Muscle layer of colon (tissue), 2 donors: Measurements from ENCODE around the gene FXYD5.

Source experiments
- H3K27ac ChIP-seq: one replicate; pipeline ENCODE4 v1.7.0; 2013; ENCODE audit warnings: low read depth, mild to moderate bottlenecking, low read length, moderate library complexity
- H3K27me3 ChIP-seq, 2 donors: one replicate each; pipeline ENCODE4 v1.7.0; 2013; ENCODE audit warnings: low read length in 2 of 2, mild to moderate bottlenecking in 2 of 2; ENCODE audit not compliant: insufficient read depth in 2 of 2, control insufficient read depth in 1 of 2
- H3K36me3 ChIP-seq: one replicate; pipeline ENCODE4 v1.7.0; 2013; ENCODE audit warnings: mild to moderate bottlenecking, low read length; ENCODE audit not compliant: insufficient read depth
- H3K4me1 ChIP-seq: one replicate; pipeline ENCODE4 v1.7.0; 2013; ENCODE audit warnings: mild to moderate bottlenecking, low read length; ENCODE audit not compliant: insufficient read depth
- H3K4me3 ChIP-seq, 2 donors: one replicate each; pipeline ENCODE4 v1.7.0; 2013; ENCODE audit warnings: low read length in 2 of 2, low read depth in 1 of 2, mild to moderate bottlenecking in 1 of 2, moderate library complexity in 1 of 2
- H3K9ac ChIP-seq: one replicate; pipeline ENCODE4 v1.7.0; 2013; ENCODE audit warnings: low read length
- H3K9me3 ChIP-seq: one replicate; pipeline ENCODE4 v1.7.0; 2013; ENCODE audit warnings: mild to moderate bottlenecking, low read length
- donor health status: abdominal sarcoma.
- donor health status: Adenocarcinoma of cecum.

FXYD5 gene

GRCh38 chr19:35162471-35163326 is 8.2 kb downstream of the FXYD5 start:
- Histone ChIP-seq H3K9me3 (peaks cover 3% of the 10 kb centered on the region), H3K4me3 (no peak overlapping the region), H3K27ac (no peak overlapping the region), H3K9ac (no peak overlapping the region), H3K27me3 (peaks cover 0 to 3% of the 10 kb centered on the region in 2 donors), H3K36me3 (peaks cover 12% of the 10 kb centered on the region), H3K4me1 (no peaks in the 10 kb centered on the region)

GRCh38 chr19:35164418-35164817 is 9.9 kb downstream of the FXYD5 start:
- Histone ChIP-seq H3K4me3 (no peak overlapping the region), H3K36me3 (peaks cover 12% of the 10 kb centered on the region), H3K9ac (no peak overlapping the region), H3K9me3 (peaks cover 3% of the 10 kb centered on the region), H3K4me1 (no peaks in the 10 kb centered on the region), H3K27ac (no peak overlapping the region), H3K27me3 (no peaks in the 10 kb centered on the region)

GRCh38 chr19:35165200-35166058 is 10.9 kb downstream of the FXYD5 start:
- H3K27ac ChIP-seq = no peak overlapping the region
- H3K4me1 ChIP-seq = no peaks in the 10 kb centered on the region
- H3K4me3 ChIP-seq = no peak overlapping the region
- no peaks in the 10 kb centered on the region for H3K27me3 ChIP-seq
- H3K9me3 ChIP-seq = peaks cover 3% of the 10 kb centered on the region
- H3K9ac ChIP-seq = no peak overlapping the region
- peaks cover 12% of the 10 kb centered on the region for H3K36me3 ChIP-seq

- H3K27ac ChIP-seq = no peak overlapping the region
- no peak overlapping the region for H3K4me3 ChIP-seq
- H3K9ac ChIP-seq = no peak overlapping the region
- H3K27me3 ChIP-seq = no peaks in the 10 kb centered on the region
- H3K36me3 ChIP-seq = peaks cover 12% of the 10 kb centered on the region
- peaks cover 3% of the 10 kb centered on the region for H3K9me3 ChIP-seq
- no peaks in the 10 kb centered on the region for H3K4me1 ChIP-seq
Observed at GRCh38 chr19:35166100-35167063, 11.8 kb downstream of the FXYD5 start.

GRCh38 chr19:35167251-35168119 is 12.9 kb downstream of the FXYD5 start:
- no peaks in the 10 kb centered on the region for H3K4me1 ChIP-seq
- H3K9ac ChIP-seq = no peak overlapping the region
- H3K36me3 ChIP-seq = peaks cover 11% of the 10 kb centered on the region
- H3K4me3 ChIP-seq = no peak overlapping the region
- no peak overlapping the region for H3K27ac ChIP-seq
- no peaks in the 10 kb centered on the region for H3K27me3 ChIP-seq
- H3K9me3 ChIP-seq = peaks cover 3% of the 10 kb centered on the region

- Histone ChIP-seq H3K9me3 (peaks cover 3% of the 10 kb centered on the region), H3K4me1 (no peaks in the 10 kb centered on the region), H3K27me3 (no peaks in the 10 kb centered on the region), H3K9ac (no peak overlapping the region), H3K27ac (no peak overlapping the region), H3K4me3 (no peak overlapping the region), H3K36me3 (peaks cover 7% of the 10 kb centered on the region)
Observed at GRCh38 chr19:35168196-35168595, 13.7 kb downstream of the FXYD5 start.

GRCh38 chr19:35169221-35169995 is 14.9 kb downstream of the FXYD5 start:
- H3K9me3 ChIP-seq = no peaks in the 10 kb centered on the region
- H3K27me3 ChIP-seq = no peaks in the 10 kb centered on the region
- no peaks in the 10 kb centered on the region for H3K36me3 ChIP-seq
- no peak overlapping the region for H3K27ac ChIP-seq
- no peaks in the 10 kb centered on the region for H3K4me1 ChIP-seq
- no peak overlapping the region for H3K9ac ChIP-seq
- no peak overlapping the region for H3K4me3 ChIP-seq

- no peak overlapping the region for H3K9ac ChIP-seq
- H3K9me3 ChIP-seq = no peaks in the 10 kb centered on the region
- H3K4me1 ChIP-seq = no peaks in the 10 kb centered on the region
- H3K27ac ChIP-seq = no peak overlapping the region
- H3K4me3 ChIP-seq = no peak overlapping the region
- H3K27me3 ChIP-seq = no peaks in the 10 kb centered on the region
- H3K36me3 ChIP-seq = no peaks in the 10 kb centered on the region
Observed at GRCh38 chr19:35170359-35171061, 16.0 kb downstream of the FXYD5 start.

- H3K27ac ChIP-seq = no peak overlapping the region
- H3K4me1 ChIP-seq = no peaks in the 10 kb centered on the region
- H3K4me3 ChIP-seq = no peak overlapping the region
- H3K27me3 ChIP-seq = no peaks in the 10 kb centered on the region
- no peaks in the 10 kb centered on the region for H3K9me3 ChIP-seq
- no peaks in the 10 kb centered on the region for H3K36me3 ChIP-seq
- no peak overlapping the region for H3K9ac ChIP-seq
Observed at GRCh38 chr19:35171730-35172129, 17.2 kb downstream of the FXYD5 start.
